Measurements from ENCODE around the gene LRRC58. TPM values are rescaled to one million over a fixed set of nuclear protein-coding genes. Genes with fewer than 3 reads are reported as not detected.

Gene LRRC58
- total RNA-seq, 1 donor from 2014 or later: 6.9 TPM

DNA sequence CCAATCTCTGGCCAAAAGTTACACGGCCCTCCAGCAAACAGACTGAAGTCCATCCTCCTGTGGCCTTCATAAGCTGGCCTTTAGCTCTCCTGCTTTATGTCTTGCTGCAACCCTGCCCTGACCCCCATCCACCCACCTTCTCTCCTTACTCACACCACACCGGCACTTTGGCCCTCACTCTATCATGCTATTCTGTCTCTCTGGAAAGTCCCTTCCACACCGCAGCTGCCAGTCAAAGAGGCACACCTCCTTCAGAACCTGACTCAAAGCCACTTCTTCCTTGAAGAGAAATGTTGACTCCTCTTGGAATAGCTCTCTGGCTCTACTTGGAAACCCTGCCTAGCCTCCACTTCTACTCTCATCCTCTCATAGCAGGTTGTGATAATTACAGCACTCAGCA lies 68.6 kb downstream of the LRRC58 start:
- no peak for DNase-seq (ENCODE audit: low read depth in 2 of 2)

DNA sequence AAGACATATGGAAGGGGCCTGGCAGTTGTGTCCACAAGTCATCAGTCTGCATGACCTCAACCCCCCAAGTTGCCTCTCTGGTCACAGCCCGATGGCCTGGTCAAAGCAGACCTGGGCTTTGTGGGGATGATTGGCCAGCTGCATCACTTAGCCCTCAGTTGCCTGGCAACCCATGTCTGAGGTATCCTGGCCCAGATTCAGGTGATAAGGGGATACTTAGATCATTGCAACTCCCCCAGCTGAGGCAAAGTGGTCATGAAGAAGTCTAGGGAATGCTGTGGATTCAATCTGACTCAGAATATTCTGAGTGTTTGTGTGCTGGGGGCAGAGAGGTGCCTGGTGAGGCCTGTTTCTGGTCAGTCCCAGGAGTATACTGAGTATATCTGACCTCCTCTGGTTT lies 69.1 kb downstream of the LRRC58 start:
- DNase-seq (ENCODE audit: low read depth in 2 of 2): no peak

GRCh38 chr3:120276767-120277166 lies 72.4 kb downstream of the LRRC58 start:
- DNase-seq (ENCODE audit: low read depth in 2 of 2): no peak

DNA sequence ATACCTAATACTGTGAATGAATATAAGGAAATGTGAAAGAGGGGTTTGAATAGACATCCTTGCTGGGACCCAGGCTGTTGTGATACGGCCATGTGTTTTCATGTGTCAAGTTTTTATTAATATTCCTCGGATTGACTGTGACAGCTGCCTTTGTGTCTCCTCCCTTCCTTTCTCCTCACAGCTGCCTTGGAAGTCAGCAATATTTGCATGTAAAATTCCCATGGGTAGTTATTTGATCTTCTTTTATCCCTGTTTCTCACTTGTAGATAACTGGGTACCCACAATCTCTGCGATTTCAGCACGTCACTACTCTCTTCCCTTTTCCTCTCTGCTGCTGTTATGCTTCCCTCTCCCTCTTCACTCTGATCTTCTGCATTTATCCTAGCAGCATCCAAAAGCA lies 73.5 kb downstream of the LRRC58 start:
- no peak for DNase-seq (ENCODE audit: low read depth in 2 of 2)

GRCh38 chr3:120274739-120275167 lies 74.4 kb downstream of the LRRC58 start:
- DNase-seq (ENCODE audit: low read depth in 2 of 2): peak in 1 of 2 donors; percentile 36

Other genes with a start within 250 kb of the LRRC58 start
- not detected in 2 replicates for gene GPR156, start 64.1 kb downstream of the LRRC58 start, total RNA-seq
- gene FSTL1, start 101.6 kb upstream of the LRRC58 start, total RNA-seq: 38.3 and 88.0 TPM in 2 replicates
- 23.8 and 24.6 TPM in 2 replicates for gene NDUFB4, start 247.0 kb upstream of the LRRC58 start, total RNA-seq

Data from lung microvascular endothelial cell (primary cell).